Measurements from ENCODE around the gene DLGAP4. TPM values are rescaled to one million over a fixed set of nuclear protein-coding genes. Genes with fewer than 3 reads are reported as not detected.

Gene DLGAP4
- total and polyA plus RNA-seq, 2 of the 13 experiments (the other 11 are each of a cell fraction or from before 2014, with no cell fraction given) = 15.2 to 26.7 TPM

- TF ChIP-seq, protein P1, sequence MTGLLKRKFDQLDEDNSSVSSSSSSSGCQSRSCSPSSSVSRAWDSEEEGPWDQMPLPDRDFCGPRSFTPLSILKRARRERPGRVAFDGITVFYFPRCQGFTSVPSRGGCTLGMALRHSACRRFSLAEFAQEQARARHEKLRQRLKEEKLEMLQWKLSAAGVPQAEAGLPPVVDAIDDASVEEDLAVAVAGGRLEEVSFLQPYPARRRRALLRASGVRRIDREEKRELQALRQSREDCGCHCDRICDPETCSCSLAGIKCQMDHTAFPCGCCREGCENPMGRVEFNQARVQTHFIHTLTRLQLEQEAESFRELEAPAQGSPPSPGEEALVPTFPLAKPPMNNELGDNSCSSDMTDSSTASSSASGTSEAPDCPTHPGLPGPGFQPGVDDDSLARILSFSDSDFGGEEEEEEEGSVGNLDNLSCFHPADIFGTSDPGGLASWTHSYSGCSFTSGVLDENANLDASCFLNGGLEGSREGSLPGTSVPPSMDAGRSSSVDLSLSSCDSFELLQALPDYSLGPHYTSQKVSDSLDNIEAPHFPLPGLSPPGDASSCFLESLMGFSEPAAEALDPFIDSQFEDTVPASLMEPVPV (CRISPR knock-in tag; IDR thresholded peaks at IDR 0.05) = no peak
- TF ChIP-seq PLSCR1 (CRISPR knock-in tag; IDR thresholded peaks at IDR 0.05; ENCODE audit: borderline replicate concordance) (no peak), KLF6 (CRISPR knock-in tag; IDR thresholded peaks at IDR 0.05) (no peak), ZBTB20 (CRISPR knock-in tag; IDR thresholded peaks at IDR 0.05; ENCODE audit: borderline replicate concordance, low read depth) (no peak), ZIK1 (CRISPR knock-in tag; IDR thresholded peaks at IDR 0.05; ENCODE audit: borderline replicate concordance, low read depth) (no peak), REXO4 (CRISPR knock-in tag; IDR thresholded peaks at IDR 0.05; ENCODE audit: borderline replicate concordance) (no peak), ZSCAN25 (CRISPR knock-in tag; IDR thresholded peaks at IDR 0.05) (no peak), MEF2D (CRISPR knock-in tag; IDR thresholded peaks at IDR 0.05) (peak; percentile 2), ZNF558 (CRISPR knock-in tag; IDR thresholded peaks at IDR 0.05; ENCODE audit: borderline replicate concordance) (0 out of 2 replicates have a peak, but pooled peaks have one; percentile 63), ZFP41 (CRISPR knock-in tag; IDR thresholded peaks at IDR 0.05; ENCODE audit: borderline replicate concordance) (no peak), ZSCAN12 (CRISPR knock-in tag; IDR thresholded peaks at IDR 0.05) (no peak), TEAD2 (CRISPR knock-in tag; IDR thresholded peaks at IDR 0.05) (no peak), ZNF44 (CRISPR knock-in tag; IDR thresholded peaks at IDR 0.05) (no peak), ZNF317 (CRISPR knock-in tag; IDR thresholded peaks at IDR 0.05) (no peak), ZMAT5 (CRISPR knock-in tag; IDR thresholded peaks at IDR 0.05; ENCODE audit: borderline replicate concordance, low read depth) (no peak), SOX5 (CRISPR knock-in tag; IDR thresholded peaks at IDR 0.05; ENCODE audit: borderline replicate concordance) (peak; percentile 82), REST (IDR thresholded peaks at IDR 0.05; ENCODE audit: borderline replicate concordance in 1 of 2, low read depth in 1 of 2, low read length in 2 of 2) (peak in 1 of 2 experiments; percentile 31; a peak in 1 of 4 replicates), MXD4 (CRISPR knock-in tag; IDR thresholded peaks at IDR 0.05) (peak; percentile 53; the same call in 1 of the 2 replicates)
- TF ChIP-seq, protein P2, sequence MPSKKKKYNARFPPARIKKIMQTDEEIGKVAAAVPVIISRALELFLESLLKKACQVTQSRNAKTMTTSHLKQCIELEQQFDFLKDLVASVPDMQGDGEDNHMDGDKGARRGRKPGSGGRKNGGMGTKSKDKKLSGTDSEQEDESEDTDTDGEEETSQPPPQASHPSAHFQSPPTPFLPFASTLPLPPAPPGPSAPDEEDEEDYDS (CRISPR knock-in tag; IDR thresholded peaks at IDR 0.05) = peak; percentile 52; the same call in 1 of the 2 replicates
- TF ChIP-seq, protein P3, sequence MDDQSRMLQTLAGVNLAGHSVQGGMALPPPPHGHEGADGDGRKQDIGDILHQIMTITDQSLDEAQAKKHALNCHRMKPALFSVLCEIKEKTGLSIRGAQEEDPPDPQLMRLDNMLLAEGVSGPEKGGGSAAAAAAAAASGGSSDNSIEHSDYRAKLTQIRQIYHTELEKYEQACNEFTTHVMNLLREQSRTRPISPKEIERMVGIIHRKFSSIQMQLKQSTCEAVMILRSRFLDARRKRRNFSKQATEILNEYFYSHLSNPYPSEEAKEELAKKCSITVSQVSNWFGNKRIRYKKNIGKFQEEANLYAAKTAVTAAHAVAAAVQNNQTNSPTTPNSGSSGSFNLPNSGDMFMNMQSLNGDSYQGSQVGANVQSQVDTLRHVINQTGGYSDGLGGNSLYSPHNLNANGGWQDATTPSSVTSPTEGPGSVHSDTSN (CRISPR knock-in tag; IDR thresholded peaks at IDR 0.05; ENCODE audit: borderline replicate concordance) = 0 out of 2 replicates have a peak, but pooled peaks have one; percentile 67
Measured at GRCh38 chr20:36270744-36271638, 35.1 kb upstream of the DLGAP4 start (continued).

All from HepG2 (cell line).